HCT116 (cell line): ENCODE data around the gene DNPH1. TPM values are rescaled to one million over a fixed set of nuclear protein-coding genes. Genes with fewer than 3 reads are reported as not detected.

Experiments
- ATAC-seq: fragments of 200-7000 bp; cut with Tn5 transposase; 2 replicates; pipeline ENCODE4 v1.9.1; 2020; ENCODE audit warnings: mild to moderate bottlenecking, moderate library complexity
- BruUV-seq: library from RNA; stranded (reverse); fragments of 400-500 nt; replicated peaks from 2 replicates; lab custom pipeline; 2021; lab: Mats Ljungman, UMichigan
- CTCF ChIA-PET: fragments of 300-600 bp; sonication (Branson Sonifier 250); formaldehyde crosslinking; loops from one replicate; lab custom pipeline; 2021; ENCODE audit warnings: antibody characterized with exemption; lab: Charles Lee
- POLR2A ChIA-PET: fragments of 300-600, 350-600 bp; sonication (Branson Sonifier 250); formaldehyde crosslinking; loops from one replicate; lab custom pipeline; 2021; ENCODE audit warnings: antibody characterized with exemption; lab: Charles Lee
- RAD21 ChIA-PET, 2 experiments: fragments of 300-600 bp; sonication (Branson Sonifier 250); formaldehyde crosslinking; loops; one replicate each; lab custom pipeline; 2023; ENCODE audit warnings: low total read pairs in 2 of 2; ENCODE audit not compliant: uncharacterized antibody in 2 of 2, unreplicated experiment in 2 of 2, low non-redundant PET in 1 of 2; lab: Charles Lee
- DNase-seq: peaks from one replicate; pipeline ENCODE4 v3.0.0-alpha.2; 2010; ENCODE audit warnings: low read depth, low spot score
- H2AFZ ChIP-seq: fragments of 200-600 bp; shearing (Covaris generic), sonication (generic); 2 replicates; pipeline ENCODE4 v1.6.1; 2017; ENCODE audit warnings: low read depth, mixed run types, mixed read lengths, antibody characterized with exemption, low read length; ENCODE audit not compliant: poor library complexity, severe bottlenecking
- H3K27ac ChIP-seq: 2 replicates; pipeline ENCODE4 v1.5.1; 2012; ENCODE audit warnings: low read depth, low read length
- H3K27me3 ChIP-seq: fragments of 200-600 bp; sonication (generic); 2 replicates; pipeline ENCODE4 v1.6.1; 2016; ENCODE audit warnings: mixed run types, low read length, mixed read lengths; ENCODE audit not compliant: insufficient read depth
- H3K36me3 ChIP-seq, 2 experiments: fragments of 200-500 bp in 1 of 2; fragments of 200-600 bp in 1 of 2; sonication (Bioruptor generic) in 1 of 2; sonication (generic) in 1 of 2; 2 replicates each; pipeline versions ENCODE4 v1.5.1 to v1.6.1; 2014 to 2016; ENCODE audit warnings: low read length in 2 of 2, inconsistent platforms in 1 of 2, mixed read lengths in 1 of 2, mixed run types in 1 of 2; ENCODE audit not compliant: insufficient read depth in 2 of 2, control insufficient read depth in 1 of 2
- H3K4me1 ChIP-seq, 2 experiments: fragments of 200-600 bp in 1 of 2; sonication (generic) in 1 of 2; 2 replicates each; pipeline versions ENCODE4 v1.5.1 to v1.6.1; 2012 to 2017; ENCODE audit warnings: low read length in 2 of 2, inconsistent platforms in 1 of 2, mild to moderate bottlenecking in 1 of 2, mixed read lengths in 1 of 2, mixed run types in 1 of 2, moderate library complexity in 1 of 2; ENCODE audit not compliant: insufficient read depth in 2 of 2, control insufficient read depth in 1 of 2
- H3K4me2 ChIP-seq: fragments of 200-600 bp; sonication (generic); 2 replicates; pipeline ENCODE4 v1.6.1; 2017; ENCODE audit warnings: mixed run types, low read length, mixed read lengths
- H3K4me3 ChIP-seq, 2 experiments: fragments of 200-600 bp in 1 of 2; sonication (generic) in 1 of 2; replicated peaks in 1 of 2; 2 replicates each; pipeline ENCODE4 v1.5.1; 2011 to 2016; ENCODE audit warnings: low read length in 2 of 2, control low read depth in 1 of 2, low read depth in 1 of 2, mild to moderate bottlenecking in 1 of 2, mixed read lengths in 1 of 2, mixed run types in 1 of 2
- H3K79me2 ChIP-seq: fragments of 200-600 bp; sonication (generic); 2 replicates; pipeline ENCODE4 v1.6.1; 2017; ENCODE audit warnings: mild to moderate bottlenecking, mixed run types, low read length, moderate library complexity, mixed read lengths; ENCODE audit not compliant: insufficient read depth
- H3K9ac ChIP-seq: fragments of 200-600 bp; sonication (generic); 2 replicates; pipeline ENCODE4 v1.6.1; 2016; ENCODE audit warnings: low read length, mixed read lengths
- H3K9me2 ChIP-seq: fragments of 200-600 bp; sonication (generic), shearing (Covaris generic); 2 replicates; pipeline ENCODE4 v1.6.1; 2017; ENCODE audit warnings: mixed run types, mild to moderate bottlenecking, moderate library complexity; ENCODE audit not compliant: insufficient read depth
- H3K9me3 ChIP-seq, 2 experiments: fragments of 200-500 bp in 1 of 2; fragments of 200-600 bp in 1 of 2; sonication (Bioruptor generic) in 1 of 2; sonication (generic) in 1 of 2; 2 replicates each; pipeline ENCODE4 v1.6.1; 2014 to 2017; ENCODE audit warnings: low read length in 2 of 2, mixed read lengths in 2 of 2, inconsistent platforms in 1 of 2, low read depth in 1 of 2, mild to moderate bottlenecking in 1 of 2, mixed run types in 1 of 2, moderate library complexity in 1 of 2; ENCODE audit not compliant: control insufficient read depth in 1 of 2, insufficient read depth in 1 of 2
- H4K20me1 ChIP-seq: fragments of 200-600 bp; sonication (generic), shearing (Covaris generic); 2 replicates; pipeline ENCODE4 v1.6.1; 2017; ENCODE audit warnings: mixed run types, mild to moderate bottlenecking, moderate library complexity; ENCODE audit not compliant: insufficient read depth
- ATF3 ChIP-seq: IDR thresholded peaks from 2 replicates; pipeline ENCODE4 v1.6.1; 2012
- FOSL1 ChIP-seq: IDR thresholded peaks from 2 replicates; pipeline ENCODE4 v1.6.1; 2012; ENCODE audit warnings: low read depth
- JUND ChIP-seq: IDR thresholded peaks from 2 replicates; pipeline ENCODE4 v1.6.1; 2012
- POLR2AphosphoS5 ChIP-seq: IDR thresholded peaks from 2 replicates; pipeline ENCODE4 v1.6.1; 2011; ENCODE audit warnings: mild to moderate bottlenecking, low read depth, low read length, moderate library complexity
- SP1 ChIP-seq: IDR thresholded peaks from 2 replicates; pipeline ENCODE4 v1.6.1; 2012; ENCODE audit warnings: low read depth
- ZFX ChIP-seq: fragments of 450-650 bp; IDR thresholded peaks from 2 replicates; pipeline ENCODE4 v1.6.1; 2017
- ZNF274 ChIP-seq: fragments of 200-500 bp; sonication (Bioruptor generic); IDR thresholded peaks from 2 replicates; pipeline ENCODE4 v1.6.1; 2014; ENCODE audit warnings: mild to moderate bottlenecking, low read depth, low read length, inconsistent platforms
- intact Hi-C: fragments of 100-400 bp; cut with micrococcal nuclease; formaldehyde crosslinking; loops from 2 replicates; pipeline ENCODE4 v1.10.0; 2022
- total RNA-seq: library from RNA; stranded (reverse); gene quantifications from one replicate; pipeline ENCODE4 v1.2.1, GENCODE V29; 2021; ENCODE audit not compliant: unreplicated experiment

DNPH1 gene
- total RNA-seq, 1 experiment from 2014 or later, result 117 TPM

DNA sequence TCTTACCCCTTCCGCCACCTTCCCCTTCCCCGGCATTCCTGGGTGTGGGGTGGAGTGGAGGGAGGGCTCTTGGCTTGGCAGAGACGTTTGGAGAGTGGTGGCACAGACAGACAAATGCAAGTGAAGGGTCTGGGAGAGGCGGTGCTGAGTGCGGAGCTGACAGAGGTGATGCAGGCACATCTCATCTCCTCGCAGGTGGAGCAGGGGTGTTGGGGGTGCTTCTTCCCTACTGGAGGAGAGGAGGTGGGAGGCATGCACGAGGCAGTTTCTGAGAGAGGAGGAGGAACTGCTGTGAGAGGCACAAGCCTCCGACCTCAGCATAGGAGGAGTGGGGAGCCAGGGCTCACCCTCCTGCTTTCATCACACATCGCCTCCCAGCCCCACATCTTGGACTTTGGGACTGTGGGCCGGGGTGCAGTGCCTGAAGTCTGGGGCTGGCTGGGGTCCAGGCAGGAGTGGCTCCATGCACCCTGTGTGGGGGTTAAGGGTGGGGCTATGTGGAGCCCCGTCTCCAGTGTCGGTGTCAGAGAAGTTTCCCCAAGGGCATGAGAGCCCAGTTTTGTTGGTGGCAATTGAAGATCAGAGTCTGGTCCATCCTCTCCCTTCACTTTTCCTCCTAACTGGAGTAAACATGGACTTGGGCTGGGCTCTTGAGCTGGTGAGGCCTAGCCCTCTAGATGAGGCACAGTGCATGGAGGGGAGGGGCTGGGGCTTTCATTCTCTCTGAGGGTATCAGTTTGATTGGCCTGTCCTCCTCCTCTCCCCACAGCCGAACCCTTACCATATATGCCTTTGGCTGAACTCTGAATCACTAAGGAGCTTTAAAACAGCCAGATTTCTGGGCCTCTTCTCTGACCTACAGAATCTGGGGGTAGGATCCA lies 48.6 kb upstream of the DNPH1 start:
- no peaks in the 10 kb centered on the region for H3K9me2 ChIP-seq
- no peaks in the 10 kb centered on the region for H3K36me3 ChIP-seq
- no peaks in the 10 kb centered on the region for H3K79me2 ChIP-seq
- H3K9me3 ChIP-seq, result no peaks in the 10 kb centered on the region
- H2AFZ ChIP-seq, result no peak overlapping the region
- CTCF ChIA-PET, result interaction anchor here (0.5 to 1.4 kb wide), 2 partner anchors 9 to 219 kb away, joined by 3 read pairs; no protein-coding TSS in a partner anchor
- H3K4me3 ChIP-seq, result no peak overlapping the region
- no peaks in the 10 kb centered on the region for H4K20me1 ChIP-seq
- H3K4me1 ChIP-seq, result peaks cover 0 to 12% of the 10 kb centered on the region in 2 experiments; a peak in 2 of 4 replicates
- no TSS peak for BruUV-seq
- H3K27me3 ChIP-seq, result no peaks in the 10 kb centered on the region
- DNase-seq (no peak), ATAC-seq (peak; percentile 35; the same call in 1 of the 2 replicates)
- TF ChIP-seq JUND (no peak), FOSL1 (no peak), ZFX (0 out of 2 replicates have a peak, but pooled peaks have one; percentile 31), ATF3 (no peak), POLR2AphosphoS5 (no peak), SP1 (no peak)
- RAD21 ChIA-PET, result no interaction called here
- intact Hi-C loops, result no loop called here
- POLR2A ChIA-PET, result no interaction called here
- no peak overlapping the region for H3K27ac ChIP-seq
- H3K4me2 ChIP-seq, result peak overlapping the region; percentile 15; the same call in 1 of the 2 replicates
- H3K9ac ChIP-seq, result no peak overlapping the region

GRCh38 chr6:43277306-43277642 lies 48.0 kb upstream of the DNPH1 start:
- Histone ChIP-seq H3K36me3 (no peaks in the 10 kb centered on the region), H3K27me3 (no peaks in the 10 kb centered on the region), H3K9ac (no peak overlapping the region), H3K4me3 (no peak overlapping the region), H2AFZ (no peak overlapping the region), H3K9me2 (no peaks in the 10 kb centered on the region), H3K4me1 (peaks cover 0 to 12% of the 10 kb centered on the region in 2 experiments; a peak in 2 of 4 replicates), H3K4me2 (no peak overlapping the region), H4K20me1 (no peaks in the 10 kb centered on the region), H3K27ac (no peak overlapping the region), H3K9me3 (no peaks in the 10 kb centered on the region), H3K79me2 (no peaks in the 10 kb centered on the region)
- ATAC-seq (no peak), DNase-seq (no peak)
- no TSS peak for BruUV-seq
- ChIA-PET RAD21 (no interaction called here), POLR2A (no interaction called here), CTCF (no interaction called here)
- intact Hi-C loops, result no loop called here
- no peak for TF ChIP-seq ZNF274
